ENCODE data around the gene ZSWIM6. TPM values are rescaled to one million over a fixed set of nuclear protein-coding genes. Genes with fewer than 3 reads are reported as not detected.

Gene ZSWIM6
- total RNA-seq, 2 experiments from 2014 or later: 0.06 to 0.17 TPM

- Histone ChIP-seq H3K79me2 (ENCODE audit: insufficient read depth, low read depth, low read length) (no peaks in the 10 kb centered on the region), H2AFZ (ENCODE audit: low read length) (no peak overlapping the region), H3K4me1 (ENCODE audit: insufficient read depth, low read length, poor library complexity, severe bottlenecking) (no peaks in the 10 kb centered on the region), H3K4me2 (ENCODE audit: low read length) (no peak overlapping the region), H3K36me3 (ENCODE audit: insufficient read depth, low read length) (no peaks in the 10 kb centered on the region), H3K27ac (ENCODE audit: low read depth, low read length, poor library complexity, severe bottlenecking) (no peak overlapping the region), H3K4me3 (ENCODE audit: low read depth, low read length, poor library complexity, severe bottlenecking) (no peak overlapping the region), H4K20me1 (ENCODE audit: insufficient read depth, low read length) (no peaks in the 10 kb centered on the region), H3K9me2 (ENCODE audit: insufficient read depth, low read length) (no peaks in the 10 kb centered on the region), H3K9me3 (ENCODE audit: low read length) (no peaks in the 10 kb centered on the region)
- POLR2A ChIA-PET: no interaction called here
- no TSS peak for BruUV-seq (replicated peaks)
- intact Hi-C loops (cut with micrococcal nuclease; ENCODE audit: unreplicated experiment): no loop called here
- CTCF ChIA-PET (ENCODE audit: unreplicated experiment): no interaction called here
- DNase-seq (ENCODE audit: low spot score): no peak
- TF ChIP-seq, protein P1, sequence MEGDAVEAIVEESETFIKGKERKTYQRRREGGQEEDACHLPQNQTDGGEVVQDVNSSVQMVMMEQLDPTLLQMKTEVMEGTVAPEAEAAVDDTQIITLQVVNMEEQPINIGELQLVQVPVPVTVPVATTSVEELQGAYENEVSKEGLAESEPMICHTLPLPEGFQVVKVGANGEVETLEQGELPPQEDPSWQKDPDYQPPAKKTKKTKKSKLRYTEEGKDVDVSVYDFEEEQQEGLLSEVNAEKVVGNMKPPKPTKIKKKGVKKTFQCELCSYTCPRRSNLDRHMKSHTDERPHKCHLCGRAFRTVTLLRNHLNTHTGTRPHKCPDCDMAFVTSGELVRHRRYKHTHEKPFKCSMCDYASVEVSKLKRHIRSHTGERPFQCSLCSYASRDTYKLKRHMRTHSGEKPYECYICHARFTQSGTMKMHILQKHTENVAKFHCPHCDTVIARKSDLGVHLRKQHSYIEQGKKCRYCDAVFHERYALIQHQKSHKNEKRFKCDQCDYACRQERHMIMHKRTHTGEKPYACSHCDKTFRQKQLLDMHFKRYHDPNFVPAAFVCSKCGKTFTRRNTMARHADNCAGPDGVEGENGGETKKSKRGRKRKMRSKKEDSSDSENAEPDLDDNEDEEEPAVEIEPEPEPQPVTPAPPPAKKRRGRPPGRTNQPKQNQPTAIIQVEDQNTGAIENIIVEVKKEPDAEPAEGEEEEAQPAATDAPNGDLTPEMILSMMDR (conservative IDR thresholded peaks at IDR 0.05; ENCODE audit: low read length): no peak
- TF ChIP-seq EZH2phosphoT487 (IDR thresholded peaks at IDR 0.05; ENCODE audit: borderline replicate concordance, low read depth, low read length): no peak
These were observed 200.9 kb downstream of the ZSWIM6 start for GRCh38 chr5:61532983-61533382.

- H3K36me3 ChIP-seq (ENCODE audit: insufficient read depth, low read length): no peaks in the 10 kb centered on the region
- BruUV-seq (replicated peaks): no TSS peak
These were observed 202.6 kb downstream of the ZSWIM6 start for GRCh38 chr5:61534481-61535267.

DNA sequence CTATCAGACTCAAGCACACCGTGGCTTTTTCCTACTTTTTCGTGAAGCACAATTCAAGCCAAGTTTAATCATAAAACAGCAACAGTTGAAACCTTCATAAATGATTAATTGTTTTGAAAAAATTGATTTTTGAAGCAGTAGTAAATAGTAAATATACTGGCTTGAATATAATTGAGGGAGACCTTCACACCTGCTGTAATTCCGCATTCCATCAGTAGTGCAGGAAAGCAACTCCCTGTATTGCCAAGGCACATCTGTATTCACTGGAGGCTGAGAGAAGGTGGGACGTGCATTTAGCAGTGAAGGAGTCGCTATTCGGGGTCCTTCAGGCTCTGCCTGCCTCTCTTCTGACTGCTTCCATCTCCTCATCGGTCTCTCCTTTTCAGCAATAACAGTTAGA, 203.8 kb downstream of the ZSWIM6 start:
- Histone ChIP-seq H3K4me3 (ENCODE audit: low read depth, low read length, poor library complexity, severe bottlenecking) (no peak overlapping the region), H3K9me2 (ENCODE audit: insufficient read depth, low read length) (no peaks in the 10 kb centered on the region), H3K27ac (ENCODE audit: low read depth, low read length, poor library complexity, severe bottlenecking) (no peak overlapping the region), H2AFZ (ENCODE audit: low read length) (no peak overlapping the region), H4K20me1 (ENCODE audit: insufficient read depth, low read length) (no peaks in the 10 kb centered on the region), H3K9me3 (ENCODE audit: low read length) (no peaks in the 10 kb centered on the region), H3K79me2 (ENCODE audit: insufficient read depth, low read depth, low read length) (no peaks in the 10 kb centered on the region), H3K4me1 (ENCODE audit: insufficient read depth, low read length, poor library complexity, severe bottlenecking) (no peaks in the 10 kb centered on the region), H3K36me3 (ENCODE audit: insufficient read depth, low read length) (no peaks in the 10 kb centered on the region), H3K4me2 (ENCODE audit: low read length) (no peak overlapping the region)
- ChIA-PET POLR2A (no interaction called here), CTCF (ENCODE audit: unreplicated experiment) (no interaction called here)
- intact Hi-C loops (cut with micrococcal nuclease; ENCODE audit: unreplicated experiment): no loop called here
- TF ChIP-seq EZH2phosphoT487 (IDR thresholded peaks at IDR 0.05; ENCODE audit: borderline replicate concordance, low read depth, low read length): no peak
- TF ChIP-seq, protein P1 (conservative IDR thresholded peaks at IDR 0.05; ENCODE audit: low read length): no peak
- BruUV-seq (replicated peaks): no TSS peak
- DNase-seq (ENCODE audit: low spot score): no peak

More at GRCh38 chr5:61534481-61535267, 202.6 kb downstream of the ZSWIM6 start:
- Histone ChIP-seq H3K27ac (ENCODE audit: low read depth, low read length, poor library complexity, severe bottlenecking) (no peak overlapping the region), H3K9me3 (ENCODE audit: low read length) (no peaks in the 10 kb centered on the region), H3K4me1 (ENCODE audit: insufficient read depth, low read length, poor library complexity, severe bottlenecking) (no peaks in the 10 kb centered on the region), H2AFZ (ENCODE audit: low read length) (no peak overlapping the region), H4K20me1 (ENCODE audit: insufficient read depth, low read length) (no peaks in the 10 kb centered on the region), H3K4me3 (ENCODE audit: low read depth, low read length, poor library complexity, severe bottlenecking) (no peak overlapping the region), H3K79me2 (ENCODE audit: insufficient read depth, low read depth, low read length) (no peaks in the 10 kb centered on the region), H3K9me2 (ENCODE audit: insufficient read depth, low read length) (no peaks in the 10 kb centered on the region), H3K4me2 (ENCODE audit: low read length) (no peak overlapping the region)
- POLR2A ChIA-PET: no interaction called here
- TF ChIP-seq, protein P1 (conservative IDR thresholded peaks at IDR 0.05; ENCODE audit: low read length): no peak
- no peak for TF ChIP-seq EZH2phosphoT487 (IDR thresholded peaks at IDR 0.05; ENCODE audit: borderline replicate concordance, low read depth, low read length)
- no peak for DNase-seq (ENCODE audit: low spot score)
- intact Hi-C loops (cut with micrococcal nuclease; ENCODE audit: unreplicated experiment): no loop called here
- CTCF ChIA-PET (ENCODE audit: unreplicated experiment): no interaction called here
